ENCODE data around the gene FAM217B. TPM values are rescaled to one million over a fixed set of nuclear protein-coding genes. Genes with fewer than 3 reads are reported as not detected.
A peak's percentile ranks its signal among the peaks of the same experiment; 100 is the strongest.

The FAM217B gene
- total RNA-seq, 1 donor from 2014 or later: 5.8 TPM

GRCh38 chr20:59972037-59972801 lies 32.0 kb downstream of the FAM217B start:
- Histone ChIP-seq H3K9ac (no peak overlapping the region), H3K79me2 (ENCODE audit: low read depth) (no peaks in the 10 kb centered on the region), H3K4me3 (no peak overlapping the region), H3K36me3 (no peaks in the 10 kb centered on the region), H3F3A (ENCODE audit: low read depth) (no peaks in the 10 kb centered on the region), H3K9me3 (ENCODE audit: low read depth) (no peaks in the 10 kb centered on the region), H3K27ac (no peak overlapping the region), H2AFZ (replicated peaks) (no peak overlapping the region), H3K4me1 (no peaks in the 10 kb centered on the region), H3K4me2 (no peak overlapping the region), H4K20me1 (ENCODE audit: low read depth) (no peaks in the 10 kb centered on the region), H3K27me3 (no peaks in the 10 kb centered on the region)
- H3K36me3 Mint-ChIP-seq: no peaks in the 10 kb centered on the region
- no peak overlapping the region for H3K27ac Mint-ChIP-seq
- TF ChIP-seq EZH2phosphoT487 (IDR thresholded peaks at IDR 0.05): no peak
- TF ChIP-seq CTCF (IDR thresholded peaks at IDR 0.05): no peak
- no peak for TF ChIP-seq EZH2 (IDR thresholded peaks at IDR 0.05)
- no peak overlapping the region for H3K4me3 Mint-ChIP-seq
- peaks cover 7% of the 10 kb centered on the region for H3K4me1 Mint-ChIP-seq
- H3K9me3 Mint-ChIP-seq: no peaks in the 10 kb centered on the region
- DNase-seq (ENCODE audit: low spot score): no peak
- H3K27me3 Mint-ChIP-seq (ENCODE audit: insufficient read depth, low read depth): no peaks in the 10 kb centered on the region

- H3K36me3 ChIP-seq: no peaks in the 10 kb centered on the region
- H2AFZ ChIP-seq (replicated peaks): no peak overlapping the region
- H3K79me2 ChIP-seq (ENCODE audit: low read depth): no peaks in the 10 kb centered on the region
- H3K4me3 ChIP-seq: no peak overlapping the region
- no peaks in the 10 kb centered on the region for H3K9me3 Mint-ChIP-seq
- peaks cover 7% of the 10 kb centered on the region for H3K4me1 Mint-ChIP-seq
- no peak for DNase-seq (ENCODE audit: low spot score)
- H3K4me2 ChIP-seq: no peak overlapping the region
- H3K9ac ChIP-seq: no peak overlapping the region
- no peak overlapping the region for H3K27ac ChIP-seq
- H3F3A ChIP-seq (ENCODE audit: low read depth): no peaks in the 10 kb centered on the region
- H4K20me1 ChIP-seq (ENCODE audit: low read depth): no peaks in the 10 kb centered on the region
- H3K36me3 Mint-ChIP-seq: no peaks in the 10 kb centered on the region
- no peaks in the 10 kb centered on the region for H3K27me3 Mint-ChIP-seq (ENCODE audit: insufficient read depth, low read depth)
- no peak overlapping the region for H3K4me3 Mint-ChIP-seq
- peak overlapping the region; percentile 5 for H3K27ac Mint-ChIP-seq
- no peaks in the 10 kb centered on the region for H3K27me3 ChIP-seq
- no peaks in the 10 kb centered on the region for H3K4me1 ChIP-seq
- TF ChIP-seq EZH2 (IDR thresholded peaks at IDR 0.05) (no peak), CTCF (IDR thresholded peaks at IDR 0.05) (no peak), EZH2phosphoT487 (IDR thresholded peaks at IDR 0.05) (no peak)
- no peaks in the 10 kb centered on the region for H3K9me3 ChIP-seq (ENCODE audit: low read depth)
Measured at GRCh38 chr20:59976156-59976782, 36.1 kb downstream of the FAM217B start.

- Mint-ChIP-seq H3K4me3 (no peak overlapping the region), H3K27me3 (ENCODE audit: insufficient read depth, low read depth) (no peaks in the 10 kb centered on the region), H3K36me3 (no peaks in the 10 kb centered on the region), H3K27ac (no peak overlapping the region), H3K9me3 (no peaks in the 10 kb centered on the region), H3K4me1 (peaks cover 7% of the 10 kb centered on the region)
- no peak overlapping the region for H3K4me2 ChIP-seq
- TF ChIP-seq EZH2 (IDR thresholded peaks at IDR 0.05): no peak
- no peak for TF ChIP-seq EZH2phosphoT487 (IDR thresholded peaks at IDR 0.05)
- TF ChIP-seq CTCF (IDR thresholded peaks at IDR 0.05): no peak
- no peaks in the 10 kb centered on the region for H3K9me3 ChIP-seq (ENCODE audit: low read depth)
- no peaks in the 10 kb centered on the region for H3K4me1 ChIP-seq
- no peak for DNase-seq (ENCODE audit: low spot score)
- no peak overlapping the region for H2AFZ ChIP-seq (replicated peaks)
- H3K79me2 ChIP-seq (ENCODE audit: low read depth): no peaks in the 10 kb centered on the region
- no peaks in the 10 kb centered on the region for H3K36me3 ChIP-seq
- no peaks in the 10 kb centered on the region for H3K27me3 ChIP-seq
- no peaks in the 10 kb centered on the region for H3F3A ChIP-seq (ENCODE audit: low read depth)
- no peaks in the 10 kb centered on the region for H4K20me1 ChIP-seq (ENCODE audit: low read depth)
- no peak overlapping the region for H3K27ac ChIP-seq
- H3K9ac ChIP-seq: no peak overlapping the region
- H3K4me3 ChIP-seq: no peak overlapping the region
Measured at GRCh38 chr20:59977086-59977485, 36.9 kb downstream of the FAM217B start.

All from neural progenitor cell (in vitro differentiated cells).